Peyer's patch (tissue), 4 donors: ENCODE data around the gene B3GLCT.

ENCODE experiments used
- CTCF ChIP-seq, 6 experiments: fragments of 450-650 bp in 4 of 6; fragments of 200-600 bp in 2 of 6; sonication (generic) in 1 of 6; IDR thresholded peaks; one replicate each; pipeline ENCODE4 v1.5.1; 2017 to 2019; ENCODE audit warnings: antibody characterized with exemption in 6 of 6, mild to moderate bottlenecking in 3 of 6, moderate library complexity in 1 of 6
- POLR2A ChIP-seq, 2 donors: fragments of 450-650 bp; IDR thresholded peaks; one replicate each; pipeline ENCODE4 v1.5.1; 2017; ENCODE audit warnings: antibody characterized with exemption in 2 of 2, mild to moderate bottlenecking in 2 of 2, moderate library complexity in 2 of 2

GRCh38 chr13:31250435-31250834, 50.7 kb downstream of the B3GLCT start:
- TF ChIP-seq CTCF (IDR thresholded peaks at IDR 0.05), result no peak
- no peak for TF ChIP-seq POLR2A (IDR thresholded peaks at IDR 0.05)
